ENCODE data around the gene CDC42BPA. TPM values are rescaled to one million over a fixed set of nuclear protein-coding genes. Genes with fewer than 3 reads are reported as not detected.

Gene CDC42BPA
- polyA plus RNA-seq, 1 donor (not counting 4 experiments of a cell fraction or from before 2014, with no cell fraction given), result 9.2 TPM

DNA sequence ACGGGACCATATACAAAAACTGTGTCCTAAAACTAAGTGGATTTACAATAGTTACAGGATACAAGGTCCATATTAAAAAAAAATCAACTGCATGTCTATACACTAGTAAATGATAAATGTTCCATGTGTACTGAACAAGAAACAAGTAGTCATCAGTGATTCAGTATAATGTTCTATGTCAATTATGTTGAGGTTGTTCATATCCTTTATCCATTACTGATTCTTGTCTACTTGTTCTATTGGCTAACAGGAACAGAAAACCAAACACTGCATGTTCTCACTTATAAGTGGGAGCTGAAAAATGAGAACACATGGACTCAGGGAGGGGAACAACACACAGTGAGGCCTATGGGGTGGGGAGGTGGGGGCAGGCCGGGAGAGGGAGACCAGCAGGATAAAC is 90.5 kb downstream of the CDC42BPA start:
- Histone ChIP-seq H3K9me3 (ENCODE audit: control insufficient read depth, low read depth, low read length) (no peaks in the 10 kb centered on the region), H3K27ac (ENCODE audit: control insufficient read depth, insufficient read depth, low read length) (no peak overlapping the region), H3K36me3 (ENCODE audit: control insufficient read depth in 2 of 2, extremely low read depth in 1 of 2, insufficient read depth in 2 of 2, low read length in 2 of 2) (no peaks in the 10 kb centered on the region), H3K9me1 (ENCODE audit: control insufficient read depth, extremely low read depth, insufficient read depth, low read length) (peaks cover 3% of the 10 kb centered on the region), H3K27me3 (ENCODE audit: control insufficient read depth, extremely low read depth, insufficient read depth, low read length) (no peaks in the 10 kb centered on the region), H3K4me3 (ENCODE audit: control insufficient read depth in 2 of 3, extremely low read depth in 1 of 3, insufficient read depth in 2 of 3, low read depth in 1 of 3, low read length in 3 of 3) (no peak overlapping the region), H3K4me1 (ENCODE audit: control insufficient read depth, extremely low read depth, insufficient read depth, low read length) (peaks cover 15% of the 10 kb centered on the region), H3K4me2 (ENCODE audit: control insufficient read depth, extremely low read depth, insufficient read depth, low read depth, low read length) (no peak overlapping the region), H3K79me2 (ENCODE audit: control insufficient read depth, insufficient read depth, low read length) (peaks cover 7% of the 10 kb centered on the region), H4K20me1 (ENCODE audit: control insufficient read depth, extremely low read depth, insufficient read depth, low read length) (peaks cover 3% of the 10 kb centered on the region), H2AFZ (ENCODE audit: control insufficient read depth, low read length) (no peak overlapping the region), H3K9ac (ENCODE audit: control insufficient read depth, extremely low read depth, insufficient read depth, low read length) (no peak overlapping the region)
- DNase-seq (ENCODE audit: low read depth, low spot score) (no peak), FAIRE-seq (no peak)
- no peak for TF ChIP-seq EZH2 (IDR thresholded peaks at IDR 0.05; ENCODE audit: low read length)
- dilution Hi-C loops (cut with MboI; ENCODE audit: extremely low pct_ligation_motif_present, low sequenced_read_pairs), result no loop called here

GRCh38 chr1:227225715-227226346 is 92.5 kb downstream of the CDC42BPA start:
- H3K27me3 ChIP-seq (ENCODE audit: control insufficient read depth, extremely low read depth, insufficient read depth, low read length), result no peaks in the 10 kb centered on the region
- peaks cover 3% of the 10 kb centered on the region for H3K9me1 ChIP-seq (ENCODE audit: control insufficient read depth, extremely low read depth, insufficient read depth, low read length)
- no peak for TF ChIP-seq EZH2 (IDR thresholded peaks at IDR 0.05; ENCODE audit: low read length)
- TF ChIP-seq, protein P1, sequence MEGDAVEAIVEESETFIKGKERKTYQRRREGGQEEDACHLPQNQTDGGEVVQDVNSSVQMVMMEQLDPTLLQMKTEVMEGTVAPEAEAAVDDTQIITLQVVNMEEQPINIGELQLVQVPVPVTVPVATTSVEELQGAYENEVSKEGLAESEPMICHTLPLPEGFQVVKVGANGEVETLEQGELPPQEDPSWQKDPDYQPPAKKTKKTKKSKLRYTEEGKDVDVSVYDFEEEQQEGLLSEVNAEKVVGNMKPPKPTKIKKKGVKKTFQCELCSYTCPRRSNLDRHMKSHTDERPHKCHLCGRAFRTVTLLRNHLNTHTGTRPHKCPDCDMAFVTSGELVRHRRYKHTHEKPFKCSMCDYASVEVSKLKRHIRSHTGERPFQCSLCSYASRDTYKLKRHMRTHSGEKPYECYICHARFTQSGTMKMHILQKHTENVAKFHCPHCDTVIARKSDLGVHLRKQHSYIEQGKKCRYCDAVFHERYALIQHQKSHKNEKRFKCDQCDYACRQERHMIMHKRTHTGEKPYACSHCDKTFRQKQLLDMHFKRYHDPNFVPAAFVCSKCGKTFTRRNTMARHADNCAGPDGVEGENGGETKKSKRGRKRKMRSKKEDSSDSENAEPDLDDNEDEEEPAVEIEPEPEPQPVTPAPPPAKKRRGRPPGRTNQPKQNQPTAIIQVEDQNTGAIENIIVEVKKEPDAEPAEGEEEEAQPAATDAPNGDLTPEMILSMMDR (optimal IDR thresholded peaks at IDR 0.05 in 1 of 3, IDR thresholded peaks at IDR 0.05 in 1 of 3, conservative IDR thresholded peaks at IDR 0.05 in 1 of 3; ENCODE audit: extremely low read depth in 1 of 3, insufficient read depth in 2 of 3, low read length in 3 of 3), result no peak
- H3K4me2 ChIP-seq (ENCODE audit: control insufficient read depth, extremely low read depth, insufficient read depth, low read depth, low read length), result peak overlapping the region; percentile 68
- no peaks in the 10 kb centered on the region for H3K36me3 ChIP-seq (ENCODE audit: control insufficient read depth in 2 of 2, extremely low read depth in 1 of 2, insufficient read depth in 2 of 2, low read length in 2 of 2)
- FAIRE-seq (peak; percentile 87), DNase-seq (ENCODE audit: low read depth, low spot score) (peak; percentile 30)
- peaks cover 3% of the 10 kb centered on the region for H4K20me1 ChIP-seq (ENCODE audit: control insufficient read depth, extremely low read depth, insufficient read depth, low read length)
- peak overlapping the region in 1 of 3 experiments; percentile 29 for H3K4me3 ChIP-seq (ENCODE audit: control insufficient read depth in 2 of 3, extremely low read depth in 1 of 3, insufficient read depth in 2 of 3, low read depth in 1 of 3, low read length in 3 of 3)
- dilution Hi-C loops (cut with MboI; ENCODE audit: extremely low pct_ligation_motif_present, low sequenced_read_pairs), result no loop called here
- H2AFZ ChIP-seq (ENCODE audit: control insufficient read depth, low read length), result peak overlapping the region; percentile 5
- H3K27ac ChIP-seq (ENCODE audit: control insufficient read depth, insufficient read depth, low read length), result peak overlapping the region; percentile 28
- peaks cover 15% of the 10 kb centered on the region for H3K4me1 ChIP-seq (ENCODE audit: control insufficient read depth, extremely low read depth, insufficient read depth, low read length)
- H3K9me3 ChIP-seq (ENCODE audit: control insufficient read depth, low read depth, low read length), result no peaks in the 10 kb centered on the region
- H3K79me2 ChIP-seq (ENCODE audit: control insufficient read depth, insufficient read depth, low read length), result peaks cover 7% of the 10 kb centered on the region
- no peak overlapping the region for H3K9ac ChIP-seq (ENCODE audit: control insufficient read depth, extremely low read depth, insufficient read depth, low read length)
